ENCODE results near the gene DCANP1. TPM values are rescaled to one million over a fixed set of nuclear protein-coding genes. Genes with fewer than 3 reads are reported as not detected.

Gene DCANP1
- polyA plus RNA-seq, 2 of the 4 experiments (the other 2 are of a cell fraction), result not detected

- no peak for DNase-seq (ENCODE audit: low read depth in 1 of 2, low spot score in 1 of 2)
- no peak for ATAC-seq
- no peak for TF ChIP-seq CTCF (IDR thresholded peaks at IDR 0.05)
- no peak for TF ChIP-seq FOSB (CRISPR knock-in tag; IDR thresholded peaks at IDR 0.05)
- no peak for TF ChIP-seq RCOR1 (IDR thresholded peaks at IDR 0.05; ENCODE audit: low read depth, low read length)
- no peak for TF ChIP-seq RNF2 (IDR thresholded peaks at IDR 0.05; ENCODE audit: borderline replicate concordance, low read depth)
- TF ChIP-seq CBX8 (IDR thresholded peaks at IDR 0.05), result no peak
- TF ChIP-seq FOSL2 (IDR thresholded peaks at IDR 0.05), result no peak
- no peak for TF ChIP-seq FOSL2 (CRISPR knock-in tag; IDR thresholded peaks at IDR 0.05)
- no peak for TF ChIP-seq ZFP36 (IDR thresholded peaks at IDR 0.05; ENCODE audit: borderline replicate concordance, partially characterized antibody)
- no peak for FAIRE-seq
- POLR2A ChIA-PET, result no interaction called here
- CTCF ChIA-PET, result interaction anchor here (1.0 to 37.5 kb wide), 8 partner anchors 8 to 113 kb away, joined by 3 to 1932 read pairs (median 21); no protein-coding TSS in a partner anchor
- Histone ChIP-seq H3K4me3 (no peak overlapping the region), H3K4me1 (no peaks in the 10 kb centered on the region), H3K9me3 (no peaks in the 10 kb centered on the region), H3K4me2 (no peak overlapping the region), H3K27ac (no peak overlapping the region)
- WGBS (ENCODE audit: missing lambda C conversion rate), result 30% methylated on average over 9 of the region's 9 CpGs
Observed at GRCh38 chr5:135448071-135448739, 1.1 kb upstream of the DCANP1 start.

- DNase-seq (ENCODE audit: low read depth in 1 of 2, low spot score in 1 of 2) (no peak), FAIRE-seq (no peak), ATAC-seq (no peak)
- no peaks in the 10 kb centered on the region for H3K9me3 ChIP-seq
- ChIA-PET CTCF (interaction anchor here (1.7 to 37.5 kb wide), 6 partner anchors 11 to 115 kb away, joined by 6 to 1932 read pairs (median 32); no protein-coding TSS in a partner anchor), POLR2A (no interaction called here)
- no peak overlapping the region for H3K27ac ChIP-seq
- TF ChIP-seq ZFP36 (IDR thresholded peaks at IDR 0.05; ENCODE audit: borderline replicate concordance, partially characterized antibody) (no peak), HMGXB4 (CRISPR knock-in tag; IDR thresholded peaks at IDR 0.05; ENCODE audit: borderline replicate concordance) (no peak), POLR2A (IDR thresholded peaks at IDR 0.05; ENCODE audit: low read length) (no peak), RCOR1 (IDR thresholded peaks at IDR 0.05; ENCODE audit: low read depth, low read length) (no peak), ESRRA (IDR thresholded peaks at IDR 0.05; ENCODE audit: borderline replicate concordance, low read length) (no peak), SREBF2 (IDR thresholded peaks at IDR 0.05) (no peak), MYC (IDR thresholded peaks at IDR 0.05; ENCODE audit: borderline replicate concordance, low read length) (no peak)
- H3K4me1 ChIP-seq, result no peaks in the 10 kb centered on the region
- WGBS (ENCODE audit: missing lambda C conversion rate), result 71% methylated on average over 7 of the region's 7 CpGs
- no peak overlapping the region for H3K4me2 ChIP-seq
- H3K4me3 ChIP-seq, result no peak overlapping the region
Observed at GRCh38 chr5:135446615-135447014, 533 bp downstream of the DCANP1 start.

GRCh38 chr5:135446206-135446605 is 942 bp downstream of the DCANP1 start:
- Histone ChIP-seq H3K4me3 (no peak overlapping the region), H3K27ac (no peak overlapping the region), H3K4me2 (no peak overlapping the region), H3K9me3 (no peaks in the 10 kb centered on the region), H3K4me1 (no peaks in the 10 kb centered on the region)
- DNase-seq (ENCODE audit: low read depth in 1 of 2, low spot score in 1 of 2) (no peak), FAIRE-seq (no peak), ATAC-seq (no peak)
- 68% methylated on average over 9 of the region's 9 CpGs for WGBS (ENCODE audit: missing lambda C conversion rate)
- ChIA-PET POLR2A (no interaction called here), CTCF (interaction anchor here (1.7 to 37.5 kb wide), 6 partner anchors 11 to 115 kb away, joined by 6 to 1932 read pairs (median 32); no protein-coding TSS in a partner anchor)
- TF ChIP-seq FOSB (CRISPR knock-in tag; IDR thresholded peaks at IDR 0.05) (no peak), HOXB13 (CRISPR knock-in tag; IDR thresholded peaks at IDR 0.05; ENCODE audit: low read depth) (no peak), MAX (IDR thresholded peaks at IDR 0.05) (no peak), TP53 (CRISPR knock-in tag; IDR thresholded peaks at IDR 0.05) (no peak), REST (IDR thresholded peaks at IDR 0.05) (no peak), CTCF (IDR thresholded peaks at IDR 0.05) (no peak)
